GM19395 (cell line): Measurements from ENCODE around the gene QPCT.
"Not testable (repeated sequence)": the region's sequence is repeated elsewhere in the genome, so short reads cannot be mapped to it uniquely, and the experiment has no call there.

Experiments
- ATAC-seq: cut with Tn5 transposase; IDR thresholded peaks from one replicate; pipeline ENCODE4 v1.9.1; 2021; ENCODE audit warnings: mild to moderate bottlenecking, moderate library complexity; ENCODE audit not compliant: unreplicated experiment

The QPCT gene

GRCh38 chr2:37389989-37390765, 45.7 kb downstream of the QPCT start:
- ATAC-seq, result peak; percentile 96

DNA sequence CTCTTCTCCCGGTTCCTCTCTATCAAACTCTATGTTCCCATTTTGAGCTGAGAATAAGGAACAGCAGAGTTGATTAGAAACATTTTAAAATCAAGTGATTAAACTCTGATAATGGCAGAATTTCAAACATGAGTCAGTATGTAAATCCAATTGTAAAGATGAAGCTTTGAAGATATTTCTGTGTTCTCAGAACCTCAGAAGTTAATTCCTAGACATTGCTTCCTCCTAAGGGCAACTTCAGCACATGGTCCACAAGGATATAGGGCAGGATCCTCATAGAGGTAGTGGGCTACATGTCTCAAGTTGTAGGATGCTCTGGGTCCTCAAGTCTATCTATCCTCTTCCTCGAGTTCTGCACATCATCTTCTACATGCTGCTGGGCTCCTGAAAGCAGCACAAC, 46.3 kb downstream of the QPCT start:
- peak; percentile 4 for ATAC-seq

GRCh38 chr2:37391711-37392110, 47.3 kb downstream of the QPCT start:
- ATAC-seq, result no peak

GRCh38 chr2:37392428-37392827, 48.0 kb downstream of the QPCT start:
- no peak for ATAC-seq

- no peak for ATAC-seq
Measured at GRCh38 chr2:37394263-37394662, 49.8 kb downstream of the QPCT start.

GRCh38 chr2:37394796-37395555, 50.5 kb downstream of the QPCT start:
- no peak for ATAC-seq

DNA sequence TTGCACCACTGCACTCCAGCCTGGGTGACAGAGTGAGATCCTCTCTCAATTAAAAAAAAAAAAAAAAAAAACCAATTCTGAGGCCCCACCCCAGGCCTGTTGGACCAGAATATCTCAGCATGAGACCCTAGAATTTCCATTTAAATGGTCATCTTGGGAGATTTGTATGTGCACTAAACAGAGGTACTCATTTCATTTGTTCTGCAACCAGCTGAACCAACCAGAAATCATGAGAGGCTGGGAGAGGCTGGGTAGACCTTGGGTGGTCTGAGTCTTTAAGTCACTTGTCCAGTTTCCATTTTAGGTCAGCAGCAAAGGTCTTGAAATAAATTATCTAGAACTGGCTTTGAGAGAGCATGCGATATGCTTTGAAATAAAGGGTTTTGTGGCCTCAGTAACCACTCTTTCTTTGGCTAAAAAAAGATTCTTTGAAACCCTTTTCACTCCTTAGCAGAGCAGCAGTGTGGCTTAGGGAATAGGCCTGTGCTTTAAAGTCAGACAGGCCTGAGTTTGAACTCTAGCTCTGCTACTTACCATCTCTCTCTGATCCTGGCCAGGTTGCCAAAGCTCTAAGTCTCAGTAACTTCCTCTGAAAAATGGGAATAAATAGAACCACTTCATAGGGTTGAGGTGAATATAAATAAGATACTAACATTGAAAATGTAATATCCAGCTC, 52.6 kb downstream of the QPCT start:
- no peak for ATAC-seq

DNA sequence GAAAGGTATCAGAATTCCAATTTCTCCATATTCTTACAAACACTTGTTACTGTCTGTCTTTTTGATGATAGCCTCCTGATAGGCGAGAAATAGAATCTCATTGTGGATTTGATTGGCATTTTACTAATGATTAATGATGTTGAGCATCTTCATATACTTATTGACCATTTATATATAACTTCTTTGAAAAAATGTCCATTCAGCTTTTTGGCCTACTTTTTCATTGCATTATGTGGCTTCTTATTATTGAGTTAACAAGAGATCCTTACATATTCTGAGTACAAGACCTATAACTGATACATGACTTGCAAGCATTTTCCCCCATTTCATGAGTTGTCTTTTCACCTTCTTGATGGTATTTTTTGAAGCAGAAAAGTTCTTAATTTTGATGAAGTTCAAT, 54.6 kb downstream of the QPCT start:
- no peak for ATAC-seq

GRCh38 chr2:37400041-37400440, 55.6 kb downstream of the QPCT start:
- no peak for ATAC-seq

DNA sequence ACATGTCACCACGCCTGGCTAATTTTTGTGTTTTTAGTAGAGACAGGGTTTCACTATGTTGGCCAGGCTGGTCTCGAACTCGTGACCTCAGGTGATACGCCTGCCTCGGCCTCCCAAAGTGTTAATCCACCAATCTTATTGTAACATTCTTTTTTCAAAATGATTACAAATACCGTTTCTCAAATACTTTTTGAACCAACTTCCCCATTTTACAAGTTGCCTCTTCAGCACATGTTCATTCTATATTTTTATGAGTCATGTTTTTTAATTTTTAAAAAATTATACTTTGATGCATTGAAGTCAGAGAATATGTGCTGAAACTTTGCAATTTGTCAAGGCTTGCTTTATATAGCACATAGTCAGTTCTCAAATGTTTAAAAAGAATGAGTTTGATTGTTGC, 58.2 kb downstream of the QPCT start:
- ATAC-seq, result no peak

GRCh38 chr2:37405781-37406180, 61.4 kb downstream of the QPCT start:
- ATAC-seq, result no peak

DNA sequence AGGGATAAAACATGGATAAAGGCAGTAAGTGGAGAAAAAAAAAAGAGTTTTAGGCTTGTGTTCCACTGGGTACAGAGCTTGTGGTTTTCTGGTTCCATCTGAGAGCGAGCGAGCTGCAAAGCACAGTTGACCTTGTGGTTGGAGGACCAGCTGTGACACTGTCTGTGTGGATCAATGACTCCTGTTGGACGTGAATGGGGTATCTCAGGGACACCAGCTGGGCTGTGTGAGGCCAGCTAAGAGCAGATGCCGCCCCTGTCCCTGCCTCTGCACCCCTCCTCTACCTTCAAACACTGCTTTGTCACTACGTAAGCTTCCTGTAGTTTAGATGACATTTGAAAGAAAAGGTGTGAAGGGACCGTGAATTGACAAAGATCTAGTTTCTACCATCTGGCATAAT, 67.8 kb downstream of the QPCT start:
- ATAC-seq, result no peak

- ATAC-seq, result not testable (repeated sequence)
Measured at GRCh38 chr2:37413911-37414469, 69.6 kb downstream of the QPCT start.

DNA sequence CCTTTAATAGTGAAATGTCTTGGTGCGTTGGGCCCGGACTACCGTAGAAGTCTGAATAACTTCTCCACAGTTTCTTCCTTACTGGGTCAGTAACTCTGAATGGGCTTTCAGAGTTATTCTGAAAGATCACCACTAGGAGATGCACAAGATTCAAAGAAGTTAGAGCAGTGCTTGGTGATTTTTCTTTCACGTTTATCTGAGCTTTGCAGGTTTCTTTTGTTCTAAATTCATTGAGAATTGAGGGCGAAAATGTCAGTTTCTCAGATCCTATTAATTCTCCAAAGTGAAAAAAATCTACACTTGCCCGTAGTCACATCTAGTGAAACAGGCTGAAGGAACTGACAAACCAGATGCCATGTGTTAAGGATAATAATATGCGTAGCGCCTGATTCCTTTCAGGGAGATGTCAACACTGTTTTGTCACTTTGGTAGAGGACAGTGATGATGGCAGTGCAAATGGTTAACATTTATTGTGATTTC, 70.1 kb downstream of the QPCT start:
- peak; percentile 68 for ATAC-seq

DNA sequence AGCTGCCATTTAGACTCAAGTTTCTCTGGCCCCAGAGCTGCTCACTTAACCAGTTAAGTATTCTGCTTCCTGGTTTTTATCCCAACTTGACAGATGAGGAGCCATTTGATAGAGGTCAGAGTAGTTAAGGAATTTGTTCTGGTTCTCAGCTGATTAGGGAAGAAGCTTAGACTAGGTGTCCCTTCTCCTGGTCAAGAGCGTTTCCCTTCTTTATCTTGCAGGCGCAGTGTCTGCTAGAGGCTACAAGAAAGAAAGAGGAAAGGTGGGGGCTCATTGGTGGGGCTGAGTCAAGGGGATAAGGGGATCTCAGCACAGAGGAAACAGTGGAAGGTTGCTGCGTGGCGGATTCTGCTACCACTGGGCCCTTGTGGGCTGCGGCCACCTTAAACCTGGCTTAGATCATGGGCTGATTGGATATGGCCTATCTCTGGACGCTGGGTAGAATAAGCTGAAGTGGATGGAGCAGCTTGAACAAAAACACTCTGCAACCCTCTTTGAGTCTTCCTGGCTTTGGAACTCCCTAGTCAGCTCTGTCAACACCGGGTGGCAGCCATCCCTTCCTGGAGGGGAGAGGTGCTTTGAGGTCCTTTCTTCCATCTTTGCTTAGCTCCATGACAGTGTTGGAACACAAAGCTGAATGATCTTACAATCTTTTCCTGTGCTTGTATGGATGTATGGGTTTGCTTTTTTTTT, 70.8 kb downstream of the QPCT start:
- no peak for ATAC-seq

GRCh38 chr2:37417321-37417720, 72.9 kb downstream of the QPCT start:
- no peak for ATAC-seq

DNA sequence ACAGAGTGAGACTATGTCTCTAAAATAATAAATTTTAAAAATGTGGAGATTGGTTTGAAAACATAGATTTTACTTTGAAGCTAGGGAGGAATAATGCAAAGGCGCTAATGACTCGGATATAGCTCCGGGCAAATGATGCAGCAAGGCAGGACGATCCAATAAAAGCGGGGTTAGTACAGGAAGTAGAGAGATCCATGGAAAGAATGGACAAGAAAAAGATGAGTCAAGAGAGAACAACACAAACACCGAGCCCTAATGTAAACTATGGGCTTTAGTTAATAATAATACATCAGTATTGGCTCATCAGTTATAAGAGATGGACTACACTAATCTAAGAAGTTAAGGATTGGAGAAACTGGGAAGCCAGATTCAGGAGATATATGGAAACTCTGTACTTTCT, 74.5 kb downstream of the QPCT start:
- ATAC-seq, result no peak

GRCh38 chr2:37421686-37422085, 77.3 kb downstream of the QPCT start:
- no peak for ATAC-seq

DNA sequence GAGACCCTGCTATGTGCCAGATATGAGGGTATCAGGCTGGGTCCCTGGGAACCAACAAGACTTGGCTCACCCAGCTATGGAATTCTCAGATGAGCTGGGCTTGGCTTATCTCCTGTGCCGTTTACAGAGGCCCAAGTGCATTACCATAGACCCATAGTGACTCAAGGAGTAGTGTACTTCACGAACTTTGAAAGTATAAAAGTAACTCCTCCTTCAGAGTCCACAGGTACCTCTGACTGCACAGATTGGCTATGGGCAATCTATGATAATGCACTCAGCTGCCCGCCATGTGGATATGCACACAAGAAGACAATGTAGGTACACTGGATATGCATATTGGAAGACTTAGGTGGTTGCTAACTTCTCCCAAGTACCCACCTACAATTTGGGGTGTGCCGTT, 78.4 kb downstream of the QPCT start:
- ATAC-seq, result no peak
